NCI-H187 treated with DMSO at 0.1 percent for 48 hours (cell line): Measurements from ENCODE around the gene STT3B.

Source experiments
- DNase-seq: peaks from one replicate; lab custom pipeline; 2025; lab: John Stamatoyannopoulos, UW

The STT3B gene

GRCh38 chr3:31652296-31652695 is 119.6 kb downstream of the STT3B start:
- DNase-seq, result no peak

- no peak for DNase-seq
Measured at GRCh38 chr3:31653464-31653863, 120.7 kb downstream of the STT3B start.

DNA sequence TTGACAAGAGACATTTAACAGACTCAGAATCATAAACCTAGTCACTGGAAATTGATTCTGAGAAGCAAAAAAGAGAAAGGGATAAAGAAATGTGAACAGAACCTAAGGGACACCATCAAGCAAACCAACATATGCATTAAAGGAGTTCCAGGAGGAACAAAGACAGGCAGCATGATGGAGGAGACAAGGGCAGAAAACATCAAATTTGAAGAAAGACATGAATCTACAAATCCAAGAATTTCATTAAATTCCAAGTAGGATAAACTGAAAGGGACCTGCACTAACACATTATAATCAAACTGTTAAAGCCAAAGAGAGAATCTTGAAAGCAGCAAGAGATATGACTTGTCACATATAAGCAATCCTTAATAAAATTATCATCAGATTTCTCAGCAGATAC is 122.3 kb downstream of the STT3B start:
- DNase-seq, result no peak

DNA sequence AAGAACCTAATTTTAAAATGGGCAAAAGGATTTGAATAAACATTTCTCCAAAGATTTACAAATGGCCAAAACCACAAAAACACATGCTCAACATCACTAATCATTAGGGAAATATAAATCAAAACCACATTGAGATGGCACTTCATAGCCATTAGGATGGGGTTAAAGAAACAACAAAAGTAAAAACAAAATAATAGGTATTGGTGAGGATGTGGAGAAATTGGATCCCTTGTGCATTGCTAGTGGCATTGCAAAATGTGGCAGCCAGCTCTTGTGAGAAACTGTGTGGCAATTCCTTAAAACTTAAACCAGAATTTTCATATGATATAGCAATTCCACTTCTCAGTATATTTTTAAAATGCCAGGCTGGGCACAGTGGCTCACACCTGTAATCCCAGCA is 126.5 kb downstream of the STT3B start:
- no peak for DNase-seq

GRCh38 chr3:31661286-31661685 is 128.6 kb downstream of the STT3B start:
- no peak for DNase-seq

DNA sequence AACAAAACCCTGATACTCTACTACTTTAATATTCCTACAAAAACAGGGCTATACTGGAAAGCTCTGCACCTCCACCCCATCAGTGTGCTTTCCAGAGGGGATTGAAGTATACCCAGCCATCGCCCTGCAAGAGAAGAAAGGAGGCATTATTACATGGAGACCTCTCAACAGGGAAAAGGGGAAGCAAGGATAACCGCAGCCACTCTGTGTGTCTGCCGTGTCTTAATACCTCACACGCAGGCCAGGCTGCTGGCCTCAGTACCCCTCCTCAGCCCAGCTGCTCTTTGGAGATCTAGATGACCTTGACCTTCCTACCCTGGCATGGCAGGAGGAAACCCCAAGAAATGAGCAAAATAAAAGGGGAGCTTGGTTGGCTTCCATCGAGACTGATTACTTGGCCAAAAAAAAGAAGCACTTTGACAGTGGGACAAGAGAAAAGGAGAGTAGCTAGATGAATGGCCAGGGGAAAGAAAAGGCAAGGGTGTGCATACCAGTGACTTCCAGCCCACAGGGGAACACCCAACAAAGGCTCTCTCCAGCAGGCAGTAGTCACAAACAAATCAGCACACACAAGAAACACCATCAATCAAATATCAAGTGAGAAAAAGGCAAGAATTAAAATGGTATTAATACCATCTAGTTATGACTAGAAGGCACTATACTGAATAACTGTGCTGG is 129.4 kb downstream of the STT3B start:
- no peak for DNase-seq

GRCh38 chr3:31664031-31664430 is 131.3 kb downstream of the STT3B start:
- no peak for DNase-seq

- DNase-seq, result no peak
Measured at GRCh38 chr3:31667582-31667981, 134.9 kb downstream of the STT3B start.

DNA sequence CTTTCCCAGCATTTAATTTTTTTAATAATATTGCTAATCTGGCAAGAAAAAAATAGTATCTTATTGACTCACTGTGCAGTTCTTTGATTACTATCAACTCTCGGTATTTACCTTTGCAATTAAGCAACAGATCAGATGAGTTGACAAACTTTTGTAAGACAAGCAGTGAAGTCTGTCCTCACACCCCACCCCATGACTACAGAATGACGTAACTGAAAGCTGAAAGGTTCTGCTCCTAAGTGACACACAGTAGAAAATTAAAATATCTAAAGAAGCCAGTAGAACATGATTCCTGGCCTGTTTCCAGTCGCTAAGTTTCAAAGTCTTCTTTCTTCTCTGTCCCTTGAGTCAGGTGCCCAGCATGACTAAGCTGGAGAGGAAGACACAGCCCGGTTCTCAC is 135.5 kb downstream of the STT3B start:
- no peak for DNase-seq

- DNase-seq, result no peak
Measured at GRCh38 chr3:31670136-31670535, 137.4 kb downstream of the STT3B start.

- no peak for DNase-seq
Measured at GRCh38 chr3:31670722-31671121, 138.0 kb downstream of the STT3B start.

GRCh38 chr3:31671451-31671850 is 138.7 kb downstream of the STT3B start:
- DNase-seq, result no peak

- DNase-seq, result no peak
Measured at GRCh38 chr3:31671976-31672375, 139.3 kb downstream of the STT3B start.

DNA sequence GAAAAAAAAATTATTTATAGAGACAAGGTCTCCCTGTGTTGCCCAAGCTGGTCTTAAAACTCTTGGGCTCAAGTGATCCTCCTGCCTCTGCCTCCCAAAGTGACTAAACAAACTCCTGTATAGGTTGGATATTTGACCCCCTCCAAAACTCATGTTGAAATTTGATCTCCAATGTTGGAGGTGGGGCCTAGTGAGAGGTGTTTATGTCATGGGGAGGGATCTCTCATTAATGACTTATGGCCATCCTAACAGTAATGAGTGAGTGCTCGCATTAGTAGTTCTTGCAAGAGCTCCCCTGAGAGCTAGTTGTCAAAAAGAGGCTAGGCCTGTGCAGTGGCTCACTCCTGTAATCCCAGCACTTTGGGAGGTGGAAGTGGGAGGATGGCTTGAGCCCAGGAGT is 141.2 kb downstream of the STT3B start:
- DNase-seq, result no peak

GRCh38 chr3:31676556-31676955 is 143.8 kb downstream of the STT3B start:
- no peak for DNase-seq

DNA sequence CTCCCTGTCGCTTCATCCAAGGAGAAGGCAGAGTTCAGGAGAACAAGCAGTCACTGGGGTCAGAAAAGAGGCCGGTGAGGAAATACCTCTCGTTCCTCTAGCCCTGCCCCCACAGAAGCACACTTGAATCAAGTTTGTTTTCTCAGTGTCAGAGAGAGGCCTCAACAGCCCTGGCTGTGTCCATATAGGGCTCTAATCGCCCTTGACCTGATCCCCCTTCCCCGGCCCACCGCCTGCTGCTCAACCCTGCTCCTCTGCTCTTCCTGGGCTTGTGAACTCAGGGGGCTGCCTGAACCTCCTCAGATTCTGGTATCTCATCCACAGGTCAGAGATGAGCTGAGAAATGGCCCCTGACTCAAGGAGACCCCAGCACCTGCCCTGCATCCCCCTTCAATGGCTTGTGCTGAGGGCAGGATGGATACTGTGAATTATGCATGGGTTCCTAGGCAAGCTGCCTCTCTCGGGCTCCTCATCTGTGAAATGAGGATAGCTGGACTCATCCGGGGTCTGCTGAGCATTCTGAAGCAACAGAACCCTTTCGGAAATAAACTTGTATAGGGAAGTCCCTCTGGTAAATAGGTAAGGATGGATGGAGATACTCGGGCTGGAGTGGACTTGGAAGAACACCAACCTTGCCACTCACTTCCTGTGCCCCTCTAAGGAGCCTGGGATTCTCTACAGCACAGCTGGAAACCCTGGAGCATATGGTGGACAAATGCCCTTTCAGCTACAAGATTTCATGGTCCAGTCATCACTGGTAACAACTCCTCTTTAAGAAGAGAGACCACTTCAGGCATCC is 147.5 kb downstream of the STT3B start:
- no peak for DNase-seq
